ENCODE results near the gene PIK3IP1. TPM values are rescaled to one million over a fixed set of nuclear protein-coding genes. Genes with fewer than 3 reads are reported as not detected.

PIK3IP1 gene
- total and polyA plus RNA-seq, 2 of the 8 experiments (the other 6 are each of a cell fraction or from before 2014, with no cell fraction given), result 1.00 to 1.3 TPM

- TF ChIP-seq GTF2F1 (IDR thresholded peaks at IDR 0.05; ENCODE audit: borderline replicate concordance, low read depth, low read length) (no peak), SP2 (IDR thresholded peaks at IDR 0.05; ENCODE audit: low read length) (no peak), RAD21 (IDR thresholded peaks at IDR 0.05 in 1 of 2, conservative IDR thresholded peaks at IDR 0.05 in 1 of 2; ENCODE audit: low read depth in 2 of 2, low read length in 2 of 2) (no peak), CHD2 (IDR thresholded peaks at IDR 0.05; ENCODE audit: low read length) (no peak)
Measured at GRCh38 chr22:31243339-31244045, 48.8 kb downstream of the PIK3IP1 start (continued).
